ENCODE data around the gene ASCL5.

DNA sequence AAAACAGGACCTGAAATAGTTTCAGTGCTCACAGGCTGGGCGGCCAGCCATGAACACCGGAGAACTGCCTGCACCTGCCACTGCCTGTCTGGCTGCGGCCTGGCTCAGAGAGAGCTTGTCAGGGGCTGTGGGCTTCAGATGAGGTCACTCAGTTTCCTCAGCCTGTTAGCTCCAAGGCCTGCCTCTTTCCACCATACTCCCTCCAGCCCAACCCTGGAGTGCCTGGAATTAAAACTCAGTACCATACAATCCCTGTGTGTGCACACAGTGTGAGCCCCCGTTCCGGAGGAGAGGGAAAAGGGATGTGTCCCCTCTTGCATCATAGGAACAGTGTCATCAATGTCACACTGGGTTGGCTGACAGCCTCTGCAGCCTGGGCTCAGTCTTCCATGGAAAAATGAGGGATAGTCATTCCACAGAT lies 30.9 kb downstream of the ASCL5 start:
- no peak for TF ChIP-seq LARP7 (IDR thresholded peaks at IDR 0.05)
- no peak for TF ChIP-seq POLR2A (IDR thresholded peaks at IDR 0.05; ENCODE audit: low read depth, low read length)
